ENCODE results near the gene SLCO4A1. TPM values are rescaled to one million over a fixed set of nuclear protein-coding genes. Genes with fewer than 3 reads are reported as not detected.

SLCO4A1 gene
- total RNA-seq, 2 experiments from 2014 or later: 40.5 to 43.4 TPM

DNA sequence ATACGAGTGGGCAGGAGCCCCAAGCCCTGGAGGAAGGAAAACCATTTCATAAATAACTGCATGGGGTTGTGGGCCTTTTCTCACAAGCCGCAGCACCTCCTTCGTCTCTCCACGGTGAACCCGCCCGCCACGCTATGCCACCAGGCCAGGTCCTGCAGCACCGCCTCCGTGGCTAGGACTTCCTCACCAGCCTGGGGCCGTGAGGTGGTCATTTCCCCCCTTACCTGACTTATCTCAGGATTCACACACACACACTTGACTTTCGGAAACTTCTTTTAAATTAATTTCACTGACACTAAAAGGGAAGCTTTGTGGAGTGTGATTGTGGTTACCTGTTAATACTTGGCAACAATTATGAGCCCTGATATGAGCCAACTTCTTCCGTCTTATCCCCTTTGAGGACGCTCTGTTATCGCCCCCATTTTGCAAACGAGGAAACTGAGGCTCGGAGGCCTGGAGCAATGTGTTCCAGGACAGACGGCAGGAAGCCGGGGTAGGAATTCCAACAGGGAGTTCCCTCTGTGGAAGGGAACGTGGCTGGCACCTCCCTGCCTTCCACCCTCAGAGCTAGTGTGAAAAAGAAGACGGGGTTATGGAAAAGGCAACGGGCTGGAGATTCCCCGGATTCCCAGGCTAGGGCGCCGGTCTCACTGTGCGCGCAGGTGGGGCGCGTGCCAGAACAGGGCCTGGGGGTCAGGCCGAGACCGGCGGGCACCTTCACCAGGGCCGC lies 817 bp upstream of the SLCO4A1 start:
- peak overlapping the region; percentile 42 for H3K27ac Mint-ChIP-seq
- intact Hi-C loops (cut with DNase I, micrococcal nuclease): loop anchor here (1.0 to 10.0 kb wide), 13 partner anchors 10 to 575 kb away; partner anchors contain the start of genes ADRM1 (in 2 of the 2), CABLES2 (in 1 of the 2), DIDO1 (in 1 of the 2) and LSM14B (in 1 of the 2)
- ChIA-PET CTCF (interaction anchor here (0.7 kb wide), 2 partner anchors 148 to 356 kb away, joined by 3 read pairs; no protein-coding TSS in a partner anchor), POLR2A (interaction anchor here (0.7 to 1.7 kb wide), 2 partner anchors 10 to 18 kb away, joined by 3 to 6 read pairs; no protein-coding TSS in a partner anchor)
- peak overlapping the region; percentile 79 for H3K4me3 Mint-ChIP-seq
- peaks cover 4% of the 10 kb centered on the region for H3K27me3 Mint-ChIP-seq
- H3K36me3 Mint-ChIP-seq (ENCODE audit: low read depth): peaks cover 3% of the 10 kb centered on the region
- H3K4me1 Mint-ChIP-seq: peaks cover 14% of the 10 kb centered on the region
- ATAC-seq (no peak), DNase-seq (peak; percentile 41)
- no peaks in the 10 kb centered on the region for H3K9me3 Mint-ChIP-seq (ENCODE audit: low read depth)

DNA sequence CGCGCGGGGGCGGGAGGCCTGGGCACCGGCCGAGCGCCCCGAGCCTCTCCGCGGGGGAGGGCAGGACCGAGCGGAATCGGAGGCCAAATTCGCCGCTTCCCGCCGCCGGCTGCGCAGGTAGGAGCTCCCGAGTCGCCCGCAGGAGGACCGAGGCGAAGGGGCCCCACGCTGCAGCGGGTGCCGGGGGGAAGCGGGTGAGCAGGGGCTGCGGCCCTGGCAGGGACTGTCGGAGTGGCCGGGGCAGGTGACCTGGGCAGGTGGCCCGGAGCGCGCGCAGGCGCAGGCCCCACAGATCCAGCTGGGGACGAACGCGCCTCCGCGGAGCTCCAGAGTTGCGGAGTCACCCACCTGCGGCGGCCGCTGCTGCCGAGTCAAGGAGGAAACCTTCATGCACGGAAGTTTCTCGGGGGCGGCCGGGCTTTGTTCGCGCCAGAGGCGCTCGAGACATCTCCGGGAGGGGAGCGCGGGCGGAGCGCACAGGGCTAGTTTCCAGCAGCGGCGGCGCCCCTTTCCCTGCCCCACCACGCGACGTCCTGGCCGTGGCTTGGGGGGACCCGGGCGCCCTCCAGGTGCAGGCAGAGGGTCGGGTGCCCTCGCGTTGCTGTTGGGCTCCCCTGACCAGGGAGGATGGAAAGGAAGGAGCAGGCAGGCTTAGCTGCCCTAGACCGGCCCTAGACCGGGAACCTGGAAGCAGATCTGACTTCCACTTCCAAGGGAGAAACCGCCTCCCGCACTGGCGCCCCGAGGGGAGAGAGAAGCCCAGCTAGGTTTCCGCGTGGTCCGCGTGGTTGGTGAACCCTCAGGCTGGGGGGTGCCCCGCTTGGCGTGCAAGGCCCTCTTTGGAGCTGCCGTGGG lies 590 bp downstream of the SLCO4A1 start:
- peaks cover 11% of the 10 kb centered on the region for H3K4me1 Mint-ChIP-seq
- no peak overlapping the region for H3K27ac Mint-ChIP-seq
- ChIA-PET POLR2A (interaction anchor here (0.7 to 1.8 kb wide), 6 partner anchors 9 to 610 kb away, joined by 3 to 6 read pairs (median 3); no protein-coding TSS in a partner anchor), CTCF (interaction anchor here (0.6 to 1.4 kb wide), 6 partner anchors 9 to 453 kb away, joined by 3 to 4 read pairs (median 3); no protein-coding TSS in a partner anchor)
- intact Hi-C loops (cut with DNase I, micrococcal nuclease): loop anchor here (1.0 to 10.0 kb wide), 13 partner anchors 8 to 573 kb away; partner anchors contain the start of genes ADRM1 (in 2 of the 2), CABLES2 (in 1 of the 2), DIDO1 (in 1 of the 2) and LSM14B (in 1 of the 2)
- H3K27me3 Mint-ChIP-seq: peaks cover 4% of the 10 kb centered on the region
- H3K4me3 Mint-ChIP-seq: peak overlapping the region; percentile 79
- H3K9me3 Mint-ChIP-seq (ENCODE audit: low read depth): no peaks in the 10 kb centered on the region
- H3K36me3 Mint-ChIP-seq (ENCODE audit: low read depth): peaks cover 3% of the 10 kb centered on the region
- peak; percentile 79 for DNase-seq
- ATAC-seq: peak; percentile 36

DNA sequence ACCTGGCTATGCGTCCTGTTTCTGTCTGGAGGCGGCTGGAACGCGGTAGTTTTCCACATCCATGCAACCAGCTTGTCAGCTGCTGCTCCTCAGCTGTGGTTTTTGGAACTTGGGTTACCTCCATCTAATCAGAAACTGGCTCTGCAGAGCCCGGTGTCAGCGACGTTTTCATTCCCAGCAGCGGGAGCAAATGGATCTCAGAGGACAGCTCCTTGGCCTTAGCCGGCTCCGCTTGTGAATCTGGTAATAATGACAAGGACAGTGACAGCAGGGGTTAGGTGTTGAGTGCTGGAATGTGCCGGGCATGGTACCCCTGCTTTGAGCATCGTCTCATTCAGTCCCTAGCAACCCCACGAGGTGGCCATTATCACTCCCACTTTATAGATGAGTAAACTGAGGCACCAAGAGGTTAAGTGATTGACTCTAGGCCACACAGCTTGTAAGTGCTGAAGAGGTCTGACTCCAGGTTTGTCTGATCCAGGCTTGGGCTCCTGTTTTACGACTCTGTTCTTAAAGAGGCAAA lies 1.3 kb downstream of the SLCO4A1 start:
- no peak for DNase-seq
- Mint-ChIP-seq H3K9me3 (ENCODE audit: low read depth) (no peaks in the 10 kb centered on the region), H3K27ac (no peak overlapping the region), H3K4me3 (peak overlapping the region; percentile 79), H3K4me1 (peaks cover 11% of the 10 kb centered on the region), H3K27me3 (peaks cover 2% of the 10 kb centered on the region), H3K36me3 (ENCODE audit: low read depth) (peaks cover 3% of the 10 kb centered on the region)
- CTCF ChIA-PET: interaction anchor here (0.7 to 1.4 kb wide), 3 partner anchors 8 to 165 kb away, joined by 3 to 4 read pairs (median 3); no protein-coding TSS in a partner anchor
- intact Hi-C loops (cut with DNase I, micrococcal nuclease): loop anchor here (1.0 to 10.0 kb wide), 4 partner anchors 8 to 339 kb away; partner anchors contain the start of genes ADRM1 (in 1 of the 2), DIDO1 (in 1 of the 2) and RPS21 (in 1 of the 2)
- POLR2A ChIA-PET: interaction anchor here (0.7 to 1.8 kb wide), 3 partner anchors 12 to 611 kb away, joined by 3 to 4 read pairs (median 3); no protein-coding TSS in a partner anchor
- no peak for ATAC-seq

DNA sequence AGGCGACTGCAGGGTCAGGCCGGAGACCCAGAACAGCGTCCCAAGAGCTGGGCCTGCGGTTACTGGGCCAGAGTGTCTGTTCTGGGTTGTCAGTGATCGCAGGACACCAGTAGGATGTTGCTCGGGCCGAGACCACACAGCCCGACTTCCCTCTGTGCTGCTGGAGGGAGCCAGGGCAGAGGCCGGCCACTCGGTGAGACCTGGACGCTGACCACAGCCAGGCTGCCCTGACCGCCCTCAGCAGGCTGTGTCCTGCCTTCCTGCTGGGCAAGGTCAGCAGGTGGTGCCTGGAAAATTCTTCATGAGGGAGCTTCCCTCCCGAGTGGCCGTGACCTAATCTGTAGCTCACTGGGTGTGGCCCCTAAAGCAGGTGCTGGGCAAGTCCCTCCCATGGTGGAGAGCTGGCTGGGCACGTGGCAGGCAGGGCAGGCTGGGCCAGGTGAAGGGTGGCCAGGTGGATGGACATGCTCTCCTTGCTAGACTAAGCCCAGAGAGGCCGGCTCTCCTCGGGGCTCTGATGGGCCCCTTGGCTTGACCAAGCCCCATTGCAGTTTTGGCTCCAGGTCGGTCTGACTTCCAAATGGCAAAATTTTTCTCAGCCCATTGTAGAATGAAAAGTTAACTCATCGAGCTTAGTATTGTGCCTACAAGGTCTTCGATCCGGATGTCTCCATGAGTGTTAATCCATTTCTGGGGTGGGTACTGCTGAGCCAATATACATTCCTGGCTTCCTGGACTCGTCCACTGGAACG lies 1.9 kb downstream of the SLCO4A1 start:
- intact Hi-C loops (cut with DNase I, micrococcal nuclease): loop anchor here (5.0 to 10.0 kb wide), 2 partner anchors 283 to 339 kb away; partner anchors contain the start of genes ADRM1 (in 1 of the 2) and DIDO1 (in 1 of the 2)
- H3K4me1 Mint-ChIP-seq: peaks cover 13% of the 10 kb centered on the region
- H3K27me3 Mint-ChIP-seq: peaks cover 2% of the 10 kb centered on the region
- H3K27ac Mint-ChIP-seq: no peak overlapping the region
- ChIA-PET CTCF (interaction anchor here (0.5 to 1.4 kb wide), 5 partner anchors 20 to 513 kb away, joined by 3 to 4 read pairs (median 3); no protein-coding TSS in a partner anchor), POLR2A (interaction anchor here (0.7 to 0.9 kb wide), 3 partner anchors 12 to 611 kb away, joined by 3 read pairs; no protein-coding TSS in a partner anchor)
- H3K9me3 Mint-ChIP-seq (ENCODE audit: low read depth): no peaks in the 10 kb centered on the region
- DNase-seq (no peak), ATAC-seq (no peak)
- peak overlapping the region; percentile 79 for H3K4me3 Mint-ChIP-seq
- H3K36me3 Mint-ChIP-seq (ENCODE audit: low read depth): peaks cover 5% of the 10 kb centered on the region

DNA sequence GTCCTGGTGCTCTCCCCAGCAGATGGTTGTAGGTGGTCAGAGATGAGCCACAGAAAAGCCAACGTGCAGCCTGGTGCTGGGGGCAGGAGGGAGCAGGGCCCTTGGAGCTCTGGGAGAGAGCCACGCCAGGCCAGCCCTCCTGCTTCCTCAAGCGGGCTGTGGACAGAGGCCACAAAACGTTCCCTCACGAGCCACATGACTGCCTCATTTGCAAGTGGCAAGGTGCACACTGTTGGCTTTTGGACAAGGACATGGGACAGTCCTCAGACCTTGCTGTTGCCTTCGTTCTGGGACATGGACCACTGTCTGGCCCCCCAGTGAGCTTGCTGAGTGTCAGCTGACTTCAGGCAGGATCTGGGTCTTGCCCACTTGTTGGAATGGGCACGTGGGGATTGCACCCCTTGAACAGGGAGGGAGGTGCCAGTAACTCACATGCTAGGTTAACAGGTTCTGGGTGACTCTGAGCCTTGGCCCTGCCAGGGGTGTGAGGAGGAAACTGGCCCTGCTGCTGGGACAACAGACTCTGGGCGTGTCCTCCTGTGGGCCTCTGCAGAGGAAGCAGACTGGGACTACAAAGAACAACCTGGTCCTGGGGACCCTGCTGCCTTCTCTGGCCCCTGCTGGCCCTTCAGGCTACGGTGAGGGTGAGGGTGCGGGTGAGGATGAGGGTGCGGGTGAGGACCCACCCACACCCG lies 2.6 kb downstream of the SLCO4A1 start:
- Mint-ChIP-seq H3K4me1 (peaks cover 19% of the 10 kb centered on the region), H3K4me3 (no peak overlapping the region), H3K27ac (no peak overlapping the region), H3K36me3 (ENCODE audit: low read depth) (peaks cover 5% of the 10 kb centered on the region), H3K27me3 (no peaks in the 10 kb centered on the region), H3K9me3 (ENCODE audit: low read depth) (no peaks in the 10 kb centered on the region)
- ChIA-PET CTCF (interaction anchor here (0.6 to 0.9 kb wide), 3 partner anchors 21 to 513 kb away, joined by 3 read pairs; no protein-coding TSS in a partner anchor), POLR2A (interaction anchor here (0.7 kb wide), 1 partner anchor 142 kb away, joined by 3 read pairs; no protein-coding TSS in a partner anchor)
- DNase-seq: no peak
- intact Hi-C loops (cut with DNase I, micrococcal nuclease): loop anchor here (5.0 to 10.0 kb wide), 2 partner anchors 282 to 340 kb away; partner anchors contain the start of genes ADRM1 (in 1 of the 2) and DIDO1 (in 1 of the 2)
- ATAC-seq: no peak

DNA sequence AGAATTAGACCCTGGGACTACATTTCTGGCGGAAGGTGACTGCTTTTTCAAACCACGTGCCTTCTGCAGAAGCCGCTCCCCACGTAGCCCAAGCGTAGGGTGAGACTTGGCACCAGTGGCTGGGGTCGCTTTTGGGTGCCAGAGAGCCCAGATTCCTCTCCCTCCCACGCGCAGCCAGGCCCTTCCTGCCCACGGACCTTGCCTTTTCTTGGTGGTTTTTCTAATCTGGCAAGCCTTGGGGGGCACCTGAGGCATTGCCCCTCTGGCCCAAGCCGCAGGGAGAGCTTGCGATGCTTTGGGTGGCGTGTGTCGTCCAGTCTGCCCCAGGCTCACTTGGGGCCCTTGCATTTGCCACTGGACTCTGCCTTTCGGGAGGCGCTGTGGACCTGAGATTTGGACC lies 3.3 kb downstream of the SLCO4A1 start:
- Mint-ChIP-seq H3K36me3 (ENCODE audit: low read depth) (peaks cover 6% of the 10 kb centered on the region), H3K27ac (no peak overlapping the region), H3K27me3 (no peaks in the 10 kb centered on the region), H3K4me1 (peaks cover 25% of the 10 kb centered on the region), H3K4me3 (no peak overlapping the region), H3K9me3 (ENCODE audit: low read depth) (no peaks in the 10 kb centered on the region)
- ChIA-PET POLR2A (no interaction called here), CTCF (no interaction called here)
- intact Hi-C loops (cut with DNase I, micrococcal nuclease): loop anchor here in 1 of 2 experiments (10.0 kb wide), 1 partner anchor 341 kb away; the partner anchor contains the start of gene ADRM1
- ATAC-seq (no peak), DNase-seq (no peak)

DNA sequence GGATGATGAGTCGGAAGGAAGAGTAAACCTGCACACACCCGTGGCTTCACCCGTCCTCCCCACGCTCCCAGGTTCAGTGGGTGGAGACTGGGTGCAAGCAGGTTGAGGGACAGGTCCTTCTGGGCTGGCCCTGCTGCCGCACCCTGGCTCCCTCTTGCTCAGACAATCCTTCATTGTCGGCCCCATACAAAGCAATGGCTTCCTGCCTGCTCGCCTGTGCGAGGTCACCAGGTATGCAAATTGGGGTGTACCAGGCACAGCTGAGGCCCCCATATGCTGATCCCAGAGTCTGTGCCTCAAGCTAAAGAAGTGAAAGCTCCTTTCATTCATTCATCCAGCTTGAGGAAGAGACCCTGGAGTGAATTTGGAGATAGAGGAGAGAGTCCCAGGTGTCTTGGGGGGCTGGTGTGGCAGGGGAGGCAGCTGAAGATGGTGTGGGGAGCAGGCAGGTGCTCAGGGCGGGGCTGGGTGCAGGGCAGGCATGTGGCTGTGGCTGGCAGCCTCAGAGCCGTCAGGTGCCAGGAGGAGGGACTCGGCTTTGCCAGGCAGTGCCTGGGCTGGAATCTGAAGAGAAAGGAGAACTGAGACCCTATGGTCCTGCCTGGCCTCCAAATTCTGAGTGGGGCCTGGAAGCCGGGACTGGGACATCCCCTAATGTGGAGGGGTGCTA lies 4.7 kb downstream of the SLCO4A1 start:
- DNase-seq (no peak), ATAC-seq (no peak)
- H3K4me3 Mint-ChIP-seq: no peak overlapping the region
- peaks cover 35% of the 10 kb centered on the region for H3K4me1 Mint-ChIP-seq
- peak overlapping the region; percentile 19 for H3K27ac Mint-ChIP-seq
- peaks cover 13% of the 10 kb centered on the region for H3K36me3 Mint-ChIP-seq (ENCODE audit: low read depth)
- CTCF ChIA-PET: interaction anchor here (0.6 kb wide), 1 partner anchor 48 kb away, joined by 3 read pairs; no protein-coding TSS in a partner anchor
- H3K9me3 Mint-ChIP-seq (ENCODE audit: low read depth): no peaks in the 10 kb centered on the region
- intact Hi-C loops (cut with DNase I, micrococcal nuclease): loop anchor here in 1 of 2 experiments (10.0 kb wide), 1 partner anchor 342 kb away; the partner anchor contains the start of gene ADRM1
- H3K27me3 Mint-ChIP-seq: no peaks in the 10 kb centered on the region
- POLR2A ChIA-PET: no interaction called here

DNA sequence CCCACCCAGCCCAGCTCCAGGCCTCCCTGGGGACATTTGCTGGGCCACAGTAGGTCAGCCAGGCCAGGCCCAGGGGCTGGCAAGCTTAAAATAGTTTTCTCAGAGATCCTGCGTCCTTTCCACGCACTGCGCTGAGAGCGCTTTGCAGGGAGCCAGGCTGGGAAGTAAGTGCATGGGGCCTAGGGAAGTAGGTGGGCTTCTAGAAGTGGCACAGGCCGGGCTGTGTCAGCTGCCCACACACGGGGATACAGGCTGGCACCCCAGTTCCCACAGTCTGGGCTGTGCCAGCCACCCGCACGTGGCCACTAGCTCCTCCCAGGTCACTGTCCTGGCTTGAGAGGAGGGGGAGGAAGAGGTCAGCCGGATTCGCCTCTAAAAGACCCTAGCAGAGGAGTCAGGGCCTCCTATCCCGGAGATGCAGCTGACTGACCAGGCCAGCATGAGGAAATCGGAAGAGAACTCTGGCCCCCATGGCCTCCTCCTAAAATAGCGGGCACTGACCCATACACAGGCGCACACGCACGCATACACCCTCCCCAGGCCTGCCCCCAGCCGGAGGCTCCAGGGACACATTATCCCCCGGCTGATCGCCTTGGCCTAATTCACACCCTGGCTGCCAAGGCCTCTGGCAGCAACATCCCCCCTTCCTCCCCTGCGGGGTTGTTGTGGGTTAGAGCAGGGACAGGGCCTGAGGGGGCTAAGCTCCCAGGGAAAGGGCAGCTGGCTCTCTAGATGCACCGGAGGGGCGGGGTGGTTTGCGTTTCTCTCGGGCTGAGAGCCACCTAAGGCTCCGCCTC lies 5.4 kb downstream of the SLCO4A1 start:
- no peaks in the 10 kb centered on the region for H3K9me3 Mint-ChIP-seq (ENCODE audit: low read depth)
- no peak overlapping the region for H3K4me3 Mint-ChIP-seq
- intact Hi-C loops (cut with DNase I, micrococcal nuclease): loop anchor here in 1 of 2 experiments (10.0 kb wide), 1 partner anchor 343 kb away; the partner anchor contains the start of gene ADRM1
- H3K27ac Mint-ChIP-seq: no peak overlapping the region
- CTCF ChIA-PET: interaction anchor here (0.6 kb wide), 1 partner anchor 47 kb away, joined by 3 read pairs; no protein-coding TSS in a partner anchor
- ATAC-seq (no peak), DNase-seq (no peak)
- no peaks in the 10 kb centered on the region for H3K27me3 Mint-ChIP-seq
- POLR2A ChIA-PET: no interaction called here
- H3K4me1 Mint-ChIP-seq: peaks cover 42% of the 10 kb centered on the region
- H3K36me3 Mint-ChIP-seq (ENCODE audit: low read depth): peaks cover 13% of the 10 kb centered on the region

All from activated CD4-positive, alpha-beta T cell treated with anti-CD3 and anti-CD28 coated beads for 36 hours (primary cell).